T-helper 9 cell (primary cell): Measurements from ENCODE around the gene TMEM131.
A peak's percentile ranks its signal among the peaks of the same experiment; 100 is the strongest.
"Not testable (repeated sequence)": the region's sequence is repeated elsewhere in the genome, so short reads cannot be mapped to it uniquely, and the experiment has no call there.

Source experiments
- DNase-seq: peaks from one replicate; pipeline ENCODE4 v3.0.0-alpha.2; 2020

Gene TMEM131

DNA sequence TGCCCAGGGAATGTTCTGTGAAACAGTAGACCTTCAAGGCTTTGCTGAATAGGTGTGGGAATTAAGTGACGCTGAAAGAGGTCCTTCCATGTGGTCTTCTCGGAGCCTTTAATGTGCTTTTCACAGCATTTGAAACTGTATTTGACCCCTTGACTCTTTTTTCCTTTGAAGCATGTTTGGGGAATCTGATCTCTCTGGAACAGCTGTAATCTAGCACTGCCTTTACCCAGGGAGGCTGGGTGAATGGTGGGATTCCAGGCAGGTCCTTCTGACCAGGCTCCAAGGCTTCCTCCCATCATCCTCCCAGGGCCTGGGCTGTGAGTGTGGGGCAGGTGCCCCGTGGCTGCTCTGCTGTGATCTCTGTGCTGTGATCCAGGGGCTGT is 278.1 kb downstream of the TMEM131 start:
- DNase-seq, result no peak

DNA sequence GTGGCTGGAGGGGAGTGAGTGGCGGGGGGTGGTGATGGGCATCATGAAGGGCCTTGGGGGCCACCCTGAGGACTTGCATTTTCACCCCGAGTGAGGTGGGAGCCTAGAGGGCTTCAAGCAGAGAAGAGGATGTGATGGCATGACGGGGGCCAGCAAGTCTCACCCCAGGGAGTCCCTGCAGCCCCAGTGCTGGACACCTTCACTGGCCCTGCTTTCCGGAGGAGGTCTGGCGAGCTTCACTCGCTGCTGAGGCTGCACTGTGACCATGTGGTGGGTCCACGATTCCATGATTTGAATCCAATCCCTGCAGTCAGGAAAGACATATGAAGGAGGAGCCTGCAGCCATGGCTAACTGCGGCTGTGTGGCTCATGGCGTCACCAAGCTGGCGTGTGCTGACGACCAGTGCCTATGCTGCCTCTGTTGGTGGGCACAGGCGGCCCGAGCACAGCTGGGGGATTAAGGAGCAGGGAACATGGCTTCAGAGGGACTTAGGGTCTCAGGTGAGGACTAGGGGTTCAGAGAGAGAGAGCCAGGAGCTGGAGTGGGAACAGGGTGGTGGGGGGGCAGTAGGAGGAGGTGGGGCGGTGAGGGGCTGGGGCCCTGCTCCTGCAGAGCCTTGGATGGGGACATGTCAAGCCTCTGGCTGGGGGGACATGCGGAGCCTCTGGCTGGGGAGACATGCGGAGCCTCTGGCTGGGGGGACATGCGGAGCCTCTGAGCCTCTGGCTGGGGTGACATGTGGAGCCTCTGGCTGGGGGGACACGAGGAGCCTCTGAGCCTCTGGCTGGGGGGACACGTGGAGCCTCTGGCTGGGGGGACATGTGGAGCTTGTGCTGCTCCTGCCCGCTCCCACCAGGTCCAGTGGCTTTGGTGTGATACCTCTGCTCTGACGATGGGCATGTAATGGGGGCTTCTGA is 278.8 kb downstream of the TMEM131 start:
- DNase-seq, result no peak

DNA sequence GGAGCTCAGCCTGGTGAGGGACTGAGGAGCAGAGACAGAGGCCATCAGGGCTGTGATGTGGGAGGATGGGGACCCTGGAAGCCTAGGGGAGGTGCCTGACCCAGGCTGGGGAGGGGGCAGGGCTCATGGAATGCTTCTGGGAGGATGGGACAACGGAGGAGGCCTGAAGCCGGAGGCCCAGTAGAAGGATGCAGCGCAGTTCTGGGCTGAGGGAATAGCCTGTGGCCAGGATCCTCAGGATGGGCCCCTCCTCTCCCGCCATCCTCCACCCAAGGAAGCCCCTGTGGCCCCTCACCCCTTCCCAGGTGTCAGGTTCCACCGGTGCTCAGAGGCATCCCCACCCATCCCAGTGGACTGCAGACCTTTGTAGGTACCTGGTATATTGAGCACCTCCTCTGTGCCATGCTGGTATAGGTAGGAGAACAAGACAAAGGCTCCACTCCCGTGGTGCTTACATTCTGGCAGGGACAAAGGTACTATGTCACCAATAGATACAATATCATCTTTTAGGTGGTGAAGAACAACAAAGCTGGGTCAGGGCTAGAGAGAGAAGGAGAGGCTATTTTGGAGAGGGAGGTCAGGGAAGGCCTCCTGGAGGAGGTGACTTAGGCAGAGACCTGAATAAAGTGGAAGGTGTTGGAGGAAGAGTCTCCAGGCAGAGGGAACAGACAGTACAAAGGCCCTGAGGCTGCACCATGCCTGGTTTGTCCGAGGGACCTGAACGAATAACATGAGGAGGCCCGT is 279.6 kb downstream of the TMEM131 start:
- no peak for DNase-seq

DNA sequence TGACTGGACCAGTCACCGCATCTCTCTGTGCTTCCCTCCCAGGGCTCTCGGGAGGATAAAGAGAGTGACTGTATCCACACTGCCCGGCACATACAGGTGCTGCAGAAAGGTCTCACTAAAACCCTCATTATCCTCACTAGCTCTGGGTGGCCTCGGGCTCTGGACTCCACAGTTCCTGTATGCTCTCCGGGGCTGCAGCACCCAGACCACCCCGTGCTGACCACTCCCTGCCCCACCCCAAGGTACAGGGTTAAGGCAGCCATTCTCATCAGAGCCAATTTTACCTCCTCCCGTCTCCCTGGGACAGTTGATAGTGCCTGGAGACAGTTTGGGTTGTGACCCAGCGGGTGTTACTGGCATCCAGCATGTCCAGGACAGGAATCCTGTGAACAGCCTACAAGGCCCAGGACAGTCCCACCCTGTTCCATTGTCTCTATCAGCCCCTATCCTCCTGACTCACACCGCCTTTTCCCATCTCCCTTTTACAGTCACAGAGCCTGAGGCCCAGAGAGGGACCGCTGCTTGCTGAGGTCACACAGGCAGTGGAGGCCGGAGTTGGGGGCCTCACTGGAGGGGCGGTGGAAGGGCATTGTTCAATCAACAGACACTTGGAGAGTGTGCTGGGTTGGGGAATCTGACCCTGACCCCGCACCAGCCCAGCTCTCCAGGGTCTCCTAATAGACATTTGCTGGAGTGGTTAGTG is 280.6 kb downstream of the TMEM131 start:
- no peak for DNase-seq

DNA sequence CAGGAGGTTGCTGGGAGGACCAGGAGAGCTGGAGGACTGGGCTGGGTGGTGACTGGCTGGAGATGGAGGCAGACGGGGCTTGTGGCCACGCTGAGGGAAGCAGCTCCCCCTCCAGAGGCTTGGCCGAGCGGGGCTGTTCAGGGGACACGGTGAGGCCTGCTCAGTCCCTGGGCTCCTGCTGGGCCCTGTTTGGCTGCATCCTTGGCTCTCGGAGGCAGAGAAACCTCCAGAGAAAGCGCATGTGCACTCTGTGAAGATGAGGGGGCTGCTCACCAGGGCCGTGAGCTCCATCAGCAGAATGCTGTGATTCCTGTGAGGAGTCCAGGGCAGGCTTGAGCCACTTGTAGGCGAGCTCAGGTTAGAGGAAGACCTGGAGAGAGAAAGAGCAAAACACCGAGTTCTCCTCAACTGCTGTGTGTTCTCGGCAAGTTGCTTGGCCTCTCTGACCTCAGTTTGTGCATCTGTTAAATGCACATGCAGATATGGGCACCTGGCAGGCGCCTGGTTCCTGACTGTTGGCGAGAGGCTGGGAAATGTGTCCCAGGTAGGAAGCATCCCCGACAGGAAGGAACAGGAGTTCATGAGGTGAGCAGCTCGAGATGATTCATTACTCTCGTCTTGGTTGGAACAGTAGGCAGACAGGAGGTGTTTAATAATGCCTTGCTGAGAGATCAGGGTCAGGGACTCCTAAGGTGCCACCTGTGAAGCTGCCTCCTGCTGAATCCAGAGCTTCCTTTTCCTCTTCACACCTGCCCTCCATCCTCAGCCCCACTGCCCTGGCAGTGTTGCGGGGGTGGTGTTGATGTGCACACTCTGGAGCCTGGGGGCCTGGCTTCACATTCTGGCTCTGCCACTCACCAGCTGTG is 281.4 kb downstream of the TMEM131 start:
- no peak for DNase-seq

- peak; percentile 43 for DNase-seq
These were observed 282.3 kb downstream of the TMEM131 start, which contains the start of gene ZAP70 for GRCh38 chr2:97713296-97714083. TSS of gene ZAP70 (plus strand) at chr2:97713576. CDS start at chr2:97724037, 10,461 bp downstream.

DNA sequence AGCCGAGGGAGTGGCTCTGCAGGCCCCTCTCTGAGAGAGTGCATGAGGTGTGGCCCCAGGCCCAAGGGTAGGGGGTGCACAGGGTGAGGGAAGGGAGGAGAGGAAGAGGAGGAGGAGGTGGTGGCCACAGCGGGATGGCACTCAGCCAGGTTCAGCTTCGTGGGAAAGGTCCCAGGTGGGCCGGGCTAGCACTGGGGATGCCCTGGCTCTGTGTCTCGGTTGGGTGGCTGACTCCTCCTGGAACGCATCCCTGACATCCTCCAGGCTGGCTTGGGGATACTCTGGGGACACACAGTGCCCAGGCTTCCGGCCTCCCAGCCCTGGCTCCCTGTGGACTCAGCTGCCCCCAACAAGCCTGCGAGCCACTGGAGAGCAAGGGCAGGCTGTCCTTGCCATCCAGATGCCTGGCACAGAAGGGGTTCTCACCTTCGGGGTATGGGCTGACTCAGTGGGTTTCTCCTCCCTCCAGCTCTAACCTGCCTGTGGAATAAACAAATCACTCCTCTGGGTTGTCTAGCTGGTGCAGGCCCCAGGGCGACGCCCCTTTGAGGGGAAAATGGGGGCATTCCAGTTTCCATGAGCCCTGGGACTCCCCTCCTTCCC is 283.0 kb downstream of the TMEM131 start:
- peak; percentile 34 for DNase-seq

DNA sequence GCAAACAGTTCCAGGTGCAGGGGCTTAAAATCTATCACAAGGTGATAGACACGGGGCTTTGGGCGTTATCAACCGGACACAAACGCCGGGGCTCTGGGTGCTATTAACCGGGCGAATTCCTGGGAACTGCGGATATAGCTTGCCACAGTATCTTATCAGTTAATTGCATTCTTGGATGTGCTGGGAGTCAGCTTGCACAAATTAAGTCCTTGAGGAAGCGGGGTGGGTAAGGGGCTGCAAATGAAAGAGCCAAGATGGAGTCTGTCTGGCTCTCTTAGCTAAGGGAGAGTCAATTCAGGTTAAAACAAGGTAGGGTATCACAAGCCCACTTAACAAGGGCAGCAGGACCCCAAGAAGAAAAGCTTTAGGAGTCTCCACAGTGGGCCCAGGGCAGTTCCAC is 283.6 kb downstream of the TMEM131 start:
- not testable (repeated sequence) for DNase-seq

- no peak for DNase-seq
These were observed 284.4 kb downstream of the TMEM131 start for GRCh38 chr2:97711394-97711711.

- DNase-seq, result no peak
These were observed 287.1 kb downstream of the TMEM131 start for GRCh38 chr2:97708608-97709007.

DNA sequence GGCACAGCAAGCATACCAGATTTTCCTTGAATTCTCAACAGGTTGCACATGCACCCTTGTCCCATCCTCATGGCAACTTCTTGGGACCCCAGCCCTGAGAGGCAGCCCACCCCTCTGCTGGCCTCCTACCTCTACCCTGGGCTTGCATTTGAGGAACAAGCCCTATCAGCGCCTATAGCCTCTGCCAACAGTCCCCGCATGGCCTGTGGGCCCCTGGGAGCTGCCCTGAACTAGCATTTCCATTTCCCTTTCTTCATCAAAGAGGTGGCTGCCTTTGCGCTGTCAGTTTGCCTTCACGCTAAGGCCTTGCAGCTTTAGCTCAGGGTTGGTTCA is 287.7 kb downstream of the TMEM131 start:
- no peak for DNase-seq

DNA sequence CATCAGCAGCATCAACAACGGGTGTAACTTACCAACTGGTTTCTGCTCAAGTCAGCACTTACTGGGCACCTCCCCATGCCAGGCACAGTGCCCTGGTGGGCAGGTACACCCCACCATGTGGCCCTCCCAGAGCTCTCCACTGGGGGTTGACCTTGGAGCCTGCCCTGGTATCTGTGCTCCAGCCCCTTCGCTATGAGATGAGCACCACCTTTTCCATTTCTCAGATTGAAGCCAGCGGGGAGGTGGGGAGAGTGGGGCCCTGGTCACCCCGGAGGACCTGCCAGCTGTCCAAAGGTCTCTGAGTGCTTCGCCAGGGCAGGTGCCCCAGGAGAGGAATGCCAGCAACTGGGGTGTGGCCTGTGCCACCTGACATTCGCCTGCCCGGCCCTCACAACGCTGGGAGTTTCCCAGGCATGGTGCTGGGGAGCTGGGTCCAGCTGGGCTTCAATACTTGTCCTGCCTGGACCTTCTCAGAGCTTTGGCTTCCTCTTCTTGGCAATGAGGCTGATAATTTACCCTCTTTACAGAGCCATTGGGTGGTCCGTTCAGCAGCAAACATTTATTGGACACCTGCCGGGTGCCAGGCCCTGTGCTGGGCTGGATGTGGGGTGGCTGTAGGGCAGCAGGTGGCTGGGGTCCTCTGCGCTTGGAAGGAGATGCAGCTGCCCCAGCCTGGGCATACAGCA is 288.2 kb downstream of the TMEM131 start:
- DNase-seq, result no peak

- DNase-seq, result no peak
These were observed 288.9 kb downstream of the TMEM131 start for GRCh38 chr2:97706708-97707345.
